Tibial nerve (tissue), 4 donors: ENCODE measurements around the gene LILRA5.
"Not testable (repeated sequence)": the region's sequence is repeated elsewhere in the genome, so short reads cannot be mapped to it uniquely, and the experiment has no call there.

Experiments used
- CTCF ChIP-seq, 5 experiments: fragments of 200-600 bp in 3 of 5; fragments of 450-650 bp in 2 of 5; sonication (generic) in 3 of 5; IDR thresholded peaks; one replicate each; pipeline ENCODE4 v1.5.1; 2016 to 2019; ENCODE audit warnings: antibody characterized with exemption in 5 of 5, mild to moderate bottlenecking in 3 of 5, moderate library complexity in 2 of 5
- EP300 ChIP-seq, 2 donors: sonication (generic); formaldehyde crosslinking; IDR thresholded peaks; one replicate each; pipeline ENCODE4 v1.6.1; 2017; ENCODE audit warnings: antibody characterized with exemption in 2 of 2, mild to moderate bottlenecking in 1 of 2
- POLR2A ChIP-seq, 2 donors: fragments of 450-650 bp; IDR thresholded peaks; one replicate each; pipeline ENCODE4 v1.6.1; 2017; ENCODE audit warnings: antibody characterized with exemption in 2 of 2, mild to moderate bottlenecking in 2 of 2, moderate library complexity in 2 of 2

GRCh38 chr19:54285427-54286056, 27.4 kb downstream of the LILRA5 start:
- TF ChIP-seq CTCF, POLR2A, EP300 (IDR thresholded peaks at IDR 0.05): not testable (repeated sequence)
